GM10248 (cell line): ENCODE results near the gene CUX1.
"Not testable (repeated sequence)": the region's sequence is repeated elsewhere in the genome, so short reads cannot be mapped to it uniquely, and the experiment has no call there.

Source experiments
- CTCF ChIA-PET: fragments of 300-600 bp; sonication (Branson Sonifier 250); formaldehyde crosslinking; extraction: SDS; loops from one replicate; lab custom pipeline; 2021; ENCODE audit warnings: antibody characterized with exemption; lab: Yijun Ruan, JAX
- POLR2A ChIA-PET: fragments of 350-650 bp; sonication (Branson Sonifier 250); formaldehyde crosslinking; extraction: SDS; loops from one replicate; lab custom pipeline; 2020; ENCODE audit warnings: antibody characterized with exemption; lab: Yijun Ruan, JAX
- DNase-seq: peaks from one replicate; pipeline ENCODE4 v3.0.0; 2012; ENCODE audit errors: extremely low spot score
- TF ChIP-seq, protein P1 (sequence below): IDR thresholded peaks from 2 replicates; pipeline ENCODE4 v1.5.1; 2012; ENCODE audit warnings: mild to moderate bottlenecking, low read depth; ENCODE audit errors: extremely low read depth, missing control alignments, control extremely low read depth

CUX1 gene

DNA sequence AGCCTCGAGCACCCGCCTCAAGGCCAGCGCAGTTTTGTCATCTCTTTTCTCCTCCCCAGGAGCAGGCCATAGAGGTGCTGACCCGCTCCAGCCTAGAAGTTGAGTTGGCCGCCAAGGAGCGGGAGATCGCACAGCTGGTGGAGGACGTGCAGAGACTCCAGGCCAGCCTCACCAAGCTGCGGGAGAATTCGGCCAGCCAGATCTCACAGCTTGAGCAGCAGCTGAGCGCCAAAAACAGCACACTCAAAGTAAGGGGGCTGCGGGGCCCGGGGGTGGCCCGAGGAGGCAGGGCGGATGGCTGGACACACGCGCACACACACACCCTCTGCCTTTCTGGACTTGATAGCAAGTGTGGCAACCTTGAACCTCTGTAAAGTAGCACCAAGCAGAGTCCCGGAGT is 361.0 kb downstream of the CUX1 start:
- TF ChIP-seq, protein P1, sequence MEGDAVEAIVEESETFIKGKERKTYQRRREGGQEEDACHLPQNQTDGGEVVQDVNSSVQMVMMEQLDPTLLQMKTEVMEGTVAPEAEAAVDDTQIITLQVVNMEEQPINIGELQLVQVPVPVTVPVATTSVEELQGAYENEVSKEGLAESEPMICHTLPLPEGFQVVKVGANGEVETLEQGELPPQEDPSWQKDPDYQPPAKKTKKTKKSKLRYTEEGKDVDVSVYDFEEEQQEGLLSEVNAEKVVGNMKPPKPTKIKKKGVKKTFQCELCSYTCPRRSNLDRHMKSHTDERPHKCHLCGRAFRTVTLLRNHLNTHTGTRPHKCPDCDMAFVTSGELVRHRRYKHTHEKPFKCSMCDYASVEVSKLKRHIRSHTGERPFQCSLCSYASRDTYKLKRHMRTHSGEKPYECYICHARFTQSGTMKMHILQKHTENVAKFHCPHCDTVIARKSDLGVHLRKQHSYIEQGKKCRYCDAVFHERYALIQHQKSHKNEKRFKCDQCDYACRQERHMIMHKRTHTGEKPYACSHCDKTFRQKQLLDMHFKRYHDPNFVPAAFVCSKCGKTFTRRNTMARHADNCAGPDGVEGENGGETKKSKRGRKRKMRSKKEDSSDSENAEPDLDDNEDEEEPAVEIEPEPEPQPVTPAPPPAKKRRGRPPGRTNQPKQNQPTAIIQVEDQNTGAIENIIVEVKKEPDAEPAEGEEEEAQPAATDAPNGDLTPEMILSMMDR = no peak
- POLR2A ChIA-PET = no interaction called here
- DNase-seq = no peak
- CTCF ChIA-PET = interaction anchor here (1.2 kb wide), 1 partner anchor 610 kb away, joined by 3 read pairs; no protein-coding TSS in a partner anchor

GRCh38 chr7:102180727-102181126 is 363.3 kb downstream of the CUX1 start:
- CTCF ChIA-PET = no interaction called here
- DNase-seq = no peak
- POLR2A ChIA-PET = no interaction called here
- TF ChIP-seq, protein P1 = no peak

DNA sequence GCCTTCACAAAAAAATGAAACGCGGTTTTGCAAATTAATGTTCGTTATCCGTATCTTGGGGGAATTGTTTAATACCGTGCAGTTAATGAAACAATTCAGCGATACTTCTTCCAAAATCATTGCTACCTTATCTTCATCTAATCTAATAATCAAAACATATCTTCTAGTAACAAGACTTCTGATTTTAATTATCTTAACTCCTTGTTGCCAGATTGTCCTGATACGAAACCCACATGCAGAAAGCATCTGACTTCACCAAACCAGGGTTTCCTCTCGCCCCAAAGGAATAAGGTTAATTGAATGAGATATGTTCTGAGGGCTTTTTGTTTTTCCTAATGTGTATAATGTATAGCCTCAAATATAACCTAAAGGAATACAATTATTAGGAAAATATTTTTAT is 364.1 kb downstream of the CUX1 start:
- TF ChIP-seq, protein P1 = no peak
- ChIA-PET POLR2A (no interaction called here), CTCF (no interaction called here)
- DNase-seq = no peak

DNA sequence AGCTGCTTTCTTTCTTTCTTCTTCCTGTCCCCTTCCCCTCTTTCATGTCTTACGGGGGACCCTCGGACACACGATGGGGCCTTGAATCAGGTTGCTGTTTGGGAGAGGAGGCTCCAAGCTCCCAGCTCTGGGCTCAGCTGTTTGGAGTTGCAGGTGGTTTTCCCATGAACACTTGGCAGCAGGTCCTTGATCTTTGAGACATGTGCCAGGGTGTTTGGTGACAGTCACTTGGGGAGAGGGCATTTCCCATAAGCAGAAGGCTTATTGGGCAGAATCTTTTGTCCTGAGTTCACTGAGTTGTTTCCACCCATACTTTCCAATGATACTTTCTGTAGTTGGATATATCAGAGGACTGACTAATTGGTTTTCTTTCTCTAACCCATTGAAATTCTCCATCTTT is 364.6 kb downstream of the CUX1 start:
- TF ChIP-seq, protein P1 = no peak
- ChIA-PET CTCF (interaction anchor here (2.4 kb wide), 1 partner anchor 24 kb away, joined by 6 read pairs; no protein-coding TSS in a partner anchor), POLR2A (no interaction called here)
- DNase-seq = no peak

DNA sequence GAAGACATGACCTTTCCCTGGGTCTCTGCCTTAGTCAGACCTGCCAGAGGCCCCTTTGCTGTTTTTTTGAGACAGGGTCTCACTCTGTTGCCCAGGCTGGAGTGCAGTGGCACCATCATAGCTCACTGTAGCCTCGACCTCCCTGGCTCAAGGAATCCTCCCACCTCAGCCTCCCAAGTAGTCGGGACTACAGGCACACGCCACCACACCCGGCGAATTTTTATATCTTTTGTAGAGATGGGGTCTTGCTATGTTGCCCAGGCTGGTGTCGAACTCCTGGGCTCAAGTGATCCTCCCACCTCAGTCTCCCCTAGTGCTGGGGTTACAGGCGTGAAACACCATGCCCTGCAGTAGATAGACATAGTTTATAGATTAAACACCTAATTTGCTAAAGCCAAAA is 366.4 kb downstream of the CUX1 start:
- DNase-seq, POLR2A ChIA-PET: not testable (repeated sequence)
- CTCF ChIA-PET = interaction anchor here (2.4 kb wide), 1 partner anchor 22 kb away, joined by 6 read pairs; no protein-coding TSS in a partner anchor

DNA sequence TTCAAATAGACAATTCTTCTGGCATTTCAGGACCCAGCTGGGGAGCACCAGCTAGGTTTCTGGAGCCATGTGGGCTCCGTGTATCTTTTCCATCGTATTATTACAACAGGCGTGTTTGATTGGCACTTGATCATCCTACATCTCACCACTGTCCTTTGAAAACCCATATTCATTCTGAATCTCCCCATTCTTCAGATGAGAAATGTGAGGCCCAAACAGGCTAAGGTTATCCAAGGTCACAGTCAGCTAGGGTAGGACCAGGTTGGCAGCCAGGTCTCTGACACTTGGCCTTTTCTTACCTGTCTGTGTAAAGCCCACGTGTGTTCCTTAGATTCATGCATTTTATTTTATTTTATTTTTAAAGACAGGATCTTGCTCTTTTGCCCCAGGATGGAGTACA is 366.9 kb downstream of the CUX1 start:
- DNase-seq = no peak
- CTCF ChIA-PET = interaction anchor here (2.4 kb wide), 1 partner anchor 22 kb away, joined by 6 read pairs; no protein-coding TSS in a partner anchor
- POLR2A ChIA-PET = no interaction called here
- TF ChIP-seq, protein P1 = no peak

- CTCF ChIA-PET = no interaction called here
- TF ChIP-seq, protein P1 = no peak
- no peak for DNase-seq
- POLR2A ChIA-PET = interaction anchor here (0.6 kb wide), 1 partner anchor 248 kb away, joined by 4 read pairs; no protein-coding TSS in a partner anchor
Observed at GRCh38 chr7:102185796-102186195, 368.4 kb downstream of the CUX1 start.
